Large intestine (tissue), 3 donors: ENCODE measurements around the gene SLC49A3. TPM values are rescaled to one million over a fixed set of nuclear protein-coding genes. Genes with fewer than 3 reads are reported as not detected.
"Not testable (repeated sequence)": the region's sequence is repeated elsewhere in the genome, so short reads cannot be mapped to it uniquely, and the experiment has no call there.

Experiments used
- DNase-seq, 2 donors: peaks; one replicate each; pipeline versions ENCODE4 v3.0.0 to v3.0.0-alpha.2; 2013
- H3K27ac ChIP-seq: one replicate; pipeline ENCODE4 v1.5.1; 2013; ENCODE audit warnings: low read length
- H3K27me3 ChIP-seq: 2 replicates; pipeline ENCODE4 v1.6.1; 2013; ENCODE audit warnings: low read length; ENCODE audit not compliant: control insufficient read depth, insufficient read depth
- H3K36me3 ChIP-seq: 2 replicates; pipeline ENCODE4 v1.6.1; 2013; ENCODE audit warnings: low read length; ENCODE audit not compliant: control insufficient read depth, insufficient read depth
- H3K4me1 ChIP-seq: one replicate; pipeline ENCODE4 v1.6.1; 2013; ENCODE audit warnings: low read length; ENCODE audit not compliant: control insufficient read depth, insufficient read depth
- H3K4me3 ChIP-seq: one replicate; pipeline ENCODE4 v1.5.1; 2013; ENCODE audit warnings: low read length
- H3K9me3 ChIP-seq: one replicate; pipeline ENCODE4 v1.6.1; 2013; ENCODE audit warnings: mild to moderate bottlenecking, low read depth, low read length, moderate library complexity; ENCODE audit not compliant: control insufficient read depth
- WGBS: methylation state at CpG from one replicate; pipeline ENCODE4 v1.1.5; 2013; ENCODE audit warnings: low lambda C conversion rate; ENCODE audit not compliant: insufficient coverage; 5-methylcytosine and 5-hydroxymethylcytosine counted together
- polyA plus RNA-seq: library from polyadenylated mRNA; unstranded; fragments of 120-200 nt; gene quantifications from one replicate; pipeline ENCODE4 v1.2.1, GENCODE V29; 2013

Gene SLC49A3
- polyA plus RNA-seq, 1 donor, result 4.6 TPM

DNA sequence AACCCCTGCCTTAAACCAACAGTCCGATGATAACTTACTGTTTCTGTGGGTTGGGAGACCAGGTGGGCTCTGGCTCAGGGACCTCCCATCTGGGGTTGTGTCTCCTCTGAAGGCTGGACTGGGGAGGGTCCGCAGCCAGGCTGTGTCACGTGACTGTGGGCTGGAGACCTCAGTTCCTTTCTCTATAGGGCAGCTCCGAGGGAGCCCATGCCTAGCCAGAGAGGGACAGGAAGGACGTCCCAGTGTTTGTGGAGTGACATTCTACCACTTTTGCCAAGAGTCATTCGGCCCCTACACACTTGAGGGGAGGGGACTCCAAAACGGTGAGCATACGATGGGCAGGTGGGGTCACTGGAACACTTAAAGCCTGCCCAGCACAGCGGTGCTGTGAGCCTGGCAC lies 21.2 kb upstream of the SLC49A3 start:
- no peaks in the 10 kb centered on the region for H3K27me3 ChIP-seq
- H3K9me3 ChIP-seq, result no peaks in the 10 kb centered on the region
- DNase-seq, result no peak
- peaks cover 9% of the 10 kb centered on the region for H3K4me1 ChIP-seq
- H3K36me3 ChIP-seq, result peaks cover 17% of the 10 kb centered on the region
- no peak overlapping the region for H3K27ac ChIP-seq
- no CpG with 5 or more reads among the region's 9 CpGs for WGBS
- no peak overlapping the region for H3K4me3 ChIP-seq

DNA sequence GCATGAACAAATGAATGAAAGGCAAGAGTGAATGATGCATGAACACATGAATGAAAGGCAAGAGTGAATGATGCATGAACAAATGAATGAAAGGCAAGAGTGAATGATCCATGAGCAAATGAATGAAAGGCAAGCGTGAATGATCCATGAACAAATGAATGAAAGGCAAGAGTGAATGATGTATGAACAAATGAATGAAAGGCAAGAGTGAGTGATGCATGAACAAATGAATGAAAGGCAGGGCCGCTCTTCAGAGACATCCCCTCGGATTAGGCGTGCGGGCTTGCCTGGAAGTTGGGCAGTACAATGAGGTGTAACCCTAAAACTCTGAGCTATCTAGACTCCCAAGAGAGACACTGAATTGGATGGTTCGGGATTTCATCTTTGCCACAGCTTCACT lies 20.4 kb upstream of the SLC49A3 start:
- 100% methylated on average over 1 of the region's 6 CpGs for WGBS
- no peaks in the 10 kb centered on the region for H3K9me3 ChIP-seq
- no peak overlapping the region for H3K4me3 ChIP-seq
- H3K36me3 ChIP-seq, result peaks cover 14% of the 10 kb centered on the region
- no peak for DNase-seq
- no peaks in the 10 kb centered on the region for H3K27me3 ChIP-seq
- no peak overlapping the region for H3K27ac ChIP-seq
- peaks cover 11% of the 10 kb centered on the region for H3K4me1 ChIP-seq

DNA sequence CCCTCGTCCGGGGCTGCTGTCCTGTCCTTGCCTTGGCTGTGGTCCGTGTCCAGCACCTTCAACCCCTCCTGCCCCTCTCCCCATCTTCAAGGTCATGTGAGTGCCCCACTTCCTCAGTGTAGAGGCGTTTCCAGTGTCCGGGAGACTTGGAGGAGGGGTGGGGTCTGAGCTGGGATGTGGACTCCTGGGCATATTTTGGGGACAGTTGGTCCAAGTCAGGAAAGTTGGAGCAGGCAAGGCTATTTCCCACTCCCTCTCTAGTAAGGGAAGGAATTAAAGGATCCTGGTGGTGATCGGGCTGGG lies 19.6 kb upstream of the SLC49A3 start:
- DNase-seq, result no peak
- Histone ChIP-seq H3K4me1 (peaks cover 11% of the 10 kb centered on the region), H3K36me3 (peaks cover 9% of the 10 kb centered on the region), H3K27ac (no peak overlapping the region), H3K4me3 (no peak overlapping the region), H3K27me3 (no peaks in the 10 kb centered on the region), H3K9me3 (no peaks in the 10 kb centered on the region)
- no CpG with 5 or more reads among the region's 6 CpGs for WGBS

DNA sequence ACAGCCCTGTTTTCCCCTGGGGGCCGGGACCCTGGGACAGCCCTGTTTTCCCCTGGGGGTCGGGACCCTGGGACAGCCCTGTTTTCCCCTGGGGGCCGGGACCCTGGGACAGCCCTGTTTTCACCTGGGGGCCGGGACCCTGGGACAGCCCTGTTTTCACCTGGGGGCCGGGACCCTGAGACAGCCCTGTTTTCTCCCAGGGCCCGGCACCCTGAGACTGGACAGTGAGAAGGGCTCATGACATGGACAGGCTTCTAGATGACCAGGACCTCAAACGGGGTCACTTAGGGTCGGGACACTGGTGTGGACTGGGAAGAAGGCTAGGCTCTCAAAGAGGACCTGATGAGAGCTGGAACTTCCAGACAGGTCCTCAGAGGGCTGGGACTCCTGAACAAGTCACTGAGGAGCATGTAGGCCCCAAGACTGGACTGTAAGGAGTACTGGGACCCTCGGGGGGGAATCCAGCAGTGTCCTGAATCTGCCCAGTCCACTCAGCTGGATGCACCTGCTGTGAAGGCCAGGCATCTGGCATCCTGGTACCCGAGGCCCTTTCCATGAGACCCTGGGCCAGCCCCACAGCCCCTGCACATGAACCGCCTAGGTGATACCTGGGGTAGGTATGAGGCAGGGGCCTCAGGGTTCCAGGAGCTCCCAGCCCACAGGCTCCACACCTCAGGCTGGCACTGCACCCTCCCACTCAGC lies 19.1 kb upstream of the SLC49A3 start:
- Histone ChIP-seq H3K4me1 (peaks cover 11% of the 10 kb centered on the region), H3K4me3 (no peak overlapping the region), H3K27ac (no peak overlapping the region), H3K27me3 (no peaks in the 10 kb centered on the region), H3K36me3 (peaks cover 9% of the 10 kb centered on the region), H3K9me3 (no peaks in the 10 kb centered on the region)
- no CpG with 5 or more reads among the region's 11 CpGs for WGBS
- no peak for DNase-seq

DNA sequence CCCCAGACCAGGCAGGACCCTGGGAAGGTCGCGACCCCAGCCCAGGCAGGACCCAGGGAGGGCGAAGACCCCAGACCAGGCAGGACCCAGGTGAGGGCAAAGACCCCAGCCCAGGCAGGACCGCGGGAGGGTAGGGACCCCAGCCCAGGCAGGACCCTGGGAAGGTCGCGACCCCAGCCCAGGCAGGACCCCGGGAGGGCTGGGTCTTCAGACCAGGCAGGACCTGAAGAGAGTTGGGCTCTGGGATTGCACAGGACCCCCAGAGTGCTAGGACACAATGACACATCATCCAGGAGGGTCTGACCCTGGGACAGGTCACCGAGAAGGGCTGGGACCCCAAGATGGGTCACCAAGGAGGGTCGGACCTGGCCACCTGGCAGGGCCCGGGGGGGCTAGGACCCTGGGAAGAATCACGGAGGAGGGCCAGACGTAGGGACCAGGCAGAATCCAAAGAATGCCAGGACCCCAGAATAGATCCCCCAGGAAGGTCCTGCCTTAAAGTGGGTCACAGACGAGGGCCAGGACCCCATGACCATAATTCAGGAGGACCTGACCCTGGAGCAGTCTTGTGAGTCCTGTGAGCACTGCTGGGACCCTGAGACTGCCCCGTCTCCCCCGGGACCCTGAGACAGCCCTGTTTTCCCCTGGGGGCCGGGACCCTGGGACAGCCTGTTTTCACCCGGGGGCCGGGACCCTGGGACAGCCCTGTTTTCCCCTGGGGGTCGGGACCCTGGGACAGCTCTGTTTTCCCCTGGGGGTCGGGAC lies 18.1 kb upstream of the SLC49A3 start:
- peak overlapping the region; percentile 92 for H3K4me3 ChIP-seq
- H3K9me3 ChIP-seq, result no peaks in the 10 kb centered on the region
- DNase-seq, result no peak
- H3K4me1 ChIP-seq, result peaks cover 17% of the 10 kb centered on the region
- no CpG with 5 or more reads among the region's 21 CpGs for WGBS
- peaks cover 9% of the 10 kb centered on the region for H3K36me3 ChIP-seq
- H3K27ac ChIP-seq, result no peak overlapping the region
- no peaks in the 10 kb centered on the region for H3K27me3 ChIP-seq

DNA sequence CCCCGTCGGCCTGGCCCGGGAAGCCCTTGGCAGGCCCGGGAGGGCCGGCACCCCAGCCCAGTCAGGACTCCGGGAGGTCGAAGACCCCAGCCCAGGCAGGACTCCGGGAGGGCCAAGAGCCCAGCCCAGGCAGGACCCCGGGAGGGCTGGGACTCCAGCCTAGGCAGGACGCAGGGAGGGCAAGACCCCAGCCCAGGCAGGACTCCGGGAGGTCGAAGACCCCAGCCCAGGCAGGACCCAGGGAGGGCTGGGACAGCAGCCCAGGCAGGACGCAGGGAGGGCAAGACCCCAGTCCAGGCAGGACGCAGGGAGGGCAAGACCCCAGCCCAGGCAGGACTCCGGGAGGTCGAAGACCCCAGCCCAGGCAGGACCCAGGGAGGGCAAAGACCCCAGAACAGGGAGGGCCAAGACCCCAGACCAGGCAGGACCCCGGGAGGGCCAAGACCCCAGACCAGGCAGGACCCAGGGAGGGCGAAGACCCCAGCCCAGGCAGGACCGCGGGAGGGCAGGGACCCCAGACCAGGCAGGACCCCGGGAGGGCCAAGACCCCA lies 17.2 kb upstream of the SLC49A3 start:
- H3K4me1 ChIP-seq, result peaks cover 17% of the 10 kb centered on the region
- WGBS, result no CpG with 5 or more reads among the region's 21 CpGs
- H3K36me3 ChIP-seq, H3K27me3 ChIP-seq, H3K27ac ChIP-seq, DNase-seq, H3K9me3 ChIP-seq: not testable (repeated sequence)
- H3K4me3 ChIP-seq, result peak overlapping the region; percentile 92

DNA sequence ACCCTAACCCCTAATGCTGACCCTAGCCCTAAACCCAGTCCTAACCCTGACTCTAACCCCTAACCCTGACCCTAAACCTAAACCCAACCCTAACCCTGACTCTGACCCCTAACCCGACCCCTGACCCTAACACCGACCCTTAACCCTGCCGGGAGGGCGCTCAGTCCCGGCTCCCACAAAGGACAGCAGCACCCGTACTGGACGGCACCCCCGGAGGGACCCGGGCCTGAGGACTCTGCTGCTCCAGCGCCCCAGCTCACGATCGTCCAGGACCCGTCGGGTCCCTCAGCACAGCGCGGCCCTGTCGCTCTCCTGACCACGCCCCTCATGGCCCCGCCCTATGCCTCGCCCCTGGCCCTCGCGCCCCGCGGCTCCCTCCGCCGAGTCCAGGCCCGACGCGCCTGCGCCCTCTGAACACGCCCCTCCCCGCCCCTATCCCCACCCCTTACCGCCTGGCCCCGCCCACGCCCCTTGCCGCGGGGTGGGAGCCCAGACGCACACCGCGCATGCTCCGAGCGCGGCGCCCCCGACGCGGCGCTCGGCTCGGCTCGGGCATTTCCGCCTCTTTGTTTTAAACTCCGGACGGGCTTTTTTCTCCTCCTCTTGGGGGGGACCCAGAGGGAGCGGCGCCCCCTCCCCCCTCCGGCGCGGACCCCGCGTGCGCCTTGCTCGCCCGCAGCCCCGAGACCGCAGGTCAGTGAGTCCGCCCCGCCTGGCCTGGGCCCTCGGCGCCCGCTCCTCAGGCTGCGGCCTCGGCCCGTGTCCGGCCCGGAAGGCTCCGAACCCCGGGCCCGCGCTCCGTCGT lies 16.5 kb upstream of the SLC49A3 start, which contains the start of gene PCGF3:
Gene PCGF3, plus strand, starts transcription at position 555 of the 805 bp plus-strand sequence. CDS start 27,849 bp downstream, outside the sequence.
- H3K9me3 ChIP-seq, result no peaks in the 10 kb centered on the region
- WGBS, result no CpG with 5 or more reads among the region's 82 CpGs

DNA sequence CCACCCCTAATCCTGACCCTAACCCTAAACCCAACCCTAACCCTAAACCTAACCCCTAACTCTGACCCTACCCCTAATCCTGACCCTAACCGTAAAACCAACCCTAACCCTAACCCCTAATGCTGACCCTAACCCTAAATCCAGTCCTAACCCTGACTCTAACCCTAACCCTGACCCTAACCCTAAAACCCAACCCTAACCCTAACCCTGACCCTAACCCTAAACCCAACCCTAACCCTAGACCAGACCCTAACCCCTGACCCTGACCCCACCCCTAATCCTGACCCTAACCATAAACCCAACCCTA lies 16.0 kb upstream of the SLC49A3 start:
- DNase-seq, result no peak
- Histone ChIP-seq H3K27me3 (no peaks in the 10 kb centered on the region), H3K4me1 (peaks cover 17% of the 10 kb centered on the region), H3K4me3 (peak overlapping the region; percentile 45), H3K9me3 (no peaks in the 10 kb centered on the region), H3K36me3 (peaks cover 5% of the 10 kb centered on the region), H3K27ac (no peak overlapping the region)
- no CpG with 5 or more reads among the region's 1 CpG for WGBS

More for the DNA sequence above, 16.5 kb upstream of the SLC49A3 start, which contains the start of gene PCGF3:
- Histone ChIP-seq H3K27ac (no peak within 1 kb of the TSS), H3K4me3 (peak within 1 kb of the TSS; percentile 92), H3K4me1 (peaks cover 17% of the 10 kb centered on the region), H3K27me3 (no peaks in the 10 kb centered on the region), H3K36me3 (peaks cover 5% of the 10 kb centered on the region)
- peak; percentile 93 to 94 for DNase-seq

DNA sequence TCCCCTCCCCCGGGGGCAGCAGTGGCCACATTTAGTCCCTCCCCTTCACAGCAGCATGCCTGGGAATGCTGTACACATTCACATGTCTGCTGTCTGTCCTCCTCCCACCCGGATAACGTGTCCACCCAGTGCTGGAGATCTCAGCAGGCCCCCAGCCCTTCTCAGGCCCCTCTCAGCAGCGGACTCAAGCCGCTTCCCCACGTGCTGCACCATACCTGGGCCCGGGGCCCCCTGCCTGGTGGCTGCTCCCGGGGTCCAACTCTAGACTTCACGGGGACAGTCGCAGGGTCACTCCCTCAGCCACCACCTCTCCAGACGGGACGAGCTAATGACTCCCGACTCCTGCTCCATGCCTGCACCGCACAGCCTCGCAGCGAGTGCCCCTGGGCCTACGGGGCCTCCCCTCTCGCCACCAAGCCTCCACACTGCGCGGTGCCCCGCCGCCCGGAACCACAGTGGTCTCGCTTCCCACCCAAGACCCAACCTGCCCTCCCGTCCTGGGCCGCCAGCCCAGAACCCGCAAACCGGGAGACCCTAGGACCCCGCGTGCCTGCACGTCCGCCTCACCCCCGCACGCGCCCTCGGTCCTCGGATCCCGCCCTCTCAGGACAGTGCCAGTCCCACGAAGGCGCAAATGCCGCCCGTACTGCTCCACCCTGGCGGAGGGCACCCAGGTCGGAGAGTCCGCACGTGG lies 15.4 kb upstream of the SLC49A3 start:
- no peak for DNase-seq
- Histone ChIP-seq H3K36me3 (peaks cover 5% of the 10 kb centered on the region), H3K9me3 (no peaks in the 10 kb centered on the region), H3K4me3 (no peak overlapping the region), H3K4me1 (peaks cover 17% of the 10 kb centered on the region), H3K27ac (no peak overlapping the region), H3K27me3 (no peaks in the 10 kb centered on the region)
- WGBS, result no CpG with 5 or more reads among the region's 46 CpGs
